HepG2 (cell line): ENCODE measurements around the gene AHSG. TPM values are rescaled to one million over a fixed set of nuclear protein-coding genes. Genes with fewer than 3 reads are reported as not detected.

Experiments
- AGO2 ChIP-seq: fragments of 200-400 bp; formaldehyde crosslinking; optimal IDR thresholded peaks from 2 replicates; pipeline ENCODE3; 2017; ENCODE audit warnings: mild to moderate bottlenecking, low read depth, low read length, moderate library complexity
- BHLHE40 ChIP-seq: IDR thresholded peaks from 2 replicates; pipeline ENCODE4 v1.6.1; 2011; ENCODE audit warnings: low read length, improper control_type of control experiment
- CENPT ChIP-seq: sonication (generic); formaldehyde crosslinking; IDR thresholded peaks from 2 replicates; pipeline ENCODE4 v1.8.0; 2022; ENCODE audit warnings: low read depth, mild to moderate bottlenecking, moderate library complexity, missing genetic modification reagents
- ETV6 ChIP-seq: sonication (generic); formaldehyde crosslinking; conservative IDR thresholded peaks from 2 replicates; pipeline ENCODE4 v1.4.0; 2020; ENCODE audit warnings: missing genetic modification reagents
- FOXM1 ChIP-seq: sonication (generic); formaldehyde crosslinking; IDR thresholded peaks from 2 replicates; pipeline ENCODE4 v1.5.0; 2020; ENCODE audit warnings: missing genetic modification reagents
- GLI4 ChIP-seq: sonication (generic); formaldehyde crosslinking; IDR thresholded peaks from 2 replicates; pipeline ENCODE4 v1.5.1; 2020; ENCODE audit warnings: missing genetic modification reagents, mild to moderate bottlenecking, moderate library complexity, borderline replicate concordance
- GPN1 ChIP-seq: sonication (generic); formaldehyde crosslinking; IDR thresholded peaks from 2 replicates; pipeline ENCODE4 v1.5.1; 2020; ENCODE audit warnings: missing genetic modification reagents, borderline replicate concordance
- HOXA7 ChIP-seq: sonication (generic); formaldehyde crosslinking; IDR thresholded peaks from 2 replicates; pipeline ENCODE4 v1.8.1; 2022; ENCODE audit warnings: mild to moderate bottlenecking, missing genetic modification reagents, moderate library complexity
- NR3C1 ChIP-seq: sonication (generic); formaldehyde crosslinking; IDR thresholded peaks from 2 replicates; pipeline ENCODE4 v1.4.0; 2020; ENCODE audit warnings: missing genetic modification reagents
- ONECUT2 ChIP-seq: sonication (generic); formaldehyde crosslinking; IDR thresholded peaks from 2 replicates; pipeline ENCODE4 v1.4.0; 2020; ENCODE audit warnings: missing genetic modification reagents
- PHF8 ChIP-seq: sonication (generic); formaldehyde crosslinking; IDR thresholded peaks from 2 replicates; pipeline ENCODE4 v1.5.0; 2020; ENCODE audit warnings: missing genetic modification reagents
- RBM22 ChIP-seq: fragments of 200-400 bp; formaldehyde crosslinking; optimal IDR thresholded peaks from 2 replicates; pipeline ENCODE3; 2017; ENCODE audit warnings: mild to moderate bottlenecking, low read length, moderate library complexity
- REL ChIP-seq: sonication (generic); formaldehyde crosslinking; conservative IDR thresholded peaks from 2 replicates; pipeline ENCODE4 v1.8.0; 2022; ENCODE audit warnings: mild to moderate bottlenecking, missing genetic modification reagents, moderate library complexity
- RFX3 ChIP-seq: IDR thresholded peaks from 2 replicates; pipeline ENCODE4 v1.6.1; 2016; ENCODE audit warnings: missing biosample characterization, missing genetic modification reagents
- RORA ChIP-seq: sonication (generic); formaldehyde crosslinking; IDR thresholded peaks from 2 replicates; pipeline ENCODE4 v1.5.0; 2020; ENCODE audit warnings: mild to moderate bottlenecking, missing genetic modification reagents, moderate library complexity
- RXRA ChIP-seq: sonication (generic); formaldehyde crosslinking; IDR thresholded peaks from 2 replicates; pipeline ENCODE4 v1.5.1; 2020; ENCODE audit warnings: missing genetic modification reagents
- SOX5 ChIP-seq: IDR thresholded peaks from 2 replicates; pipeline ENCODE4 v1.6.1; 2016; ENCODE audit warnings: borderline replicate concordance
- SP4 ChIP-seq: sonication (generic); formaldehyde crosslinking; IDR thresholded peaks from 2 replicates; pipeline ENCODE4 v1.8.1; 2023; ENCODE audit warnings: mild to moderate bottlenecking, missing genetic modification reagents
- TOE1 ChIP-seq: sonication (generic); formaldehyde crosslinking; IDR thresholded peaks from 2 replicates; pipeline ENCODE4 v1.4.0; 2020; ENCODE audit warnings: mild to moderate bottlenecking, missing genetic modification reagents
- U2AF2 ChIP-seq: fragments of 200-400 bp; formaldehyde crosslinking; IDR thresholded peaks from 2 replicates; pipeline ENCODE4 v1.6.1; 2017; ENCODE audit warnings: low read depth, mild to moderate bottlenecking, low read length
- ZNF101 ChIP-seq: sonication (generic); formaldehyde crosslinking; IDR thresholded peaks from 2 replicates; pipeline ENCODE4 v1.4.0; 2020; ENCODE audit warnings: mild to moderate bottlenecking, low read depth, missing genetic modification reagents, borderline replicate concordance
- ZNF225 ChIP-seq: sonication (generic); formaldehyde crosslinking; IDR thresholded peaks from 2 replicates; pipeline ENCODE4 v1.4.0; 2020; ENCODE audit warnings: mild to moderate bottlenecking, missing genetic modification reagents
- ZNF3 ChIP-seq: IDR thresholded peaks from 2 replicates; pipeline ENCODE4 v1.7.0; 2017; ENCODE audit warnings: inconsistent platforms
- ZNF562 ChIP-seq: sonication (generic); formaldehyde crosslinking; IDR thresholded peaks from 2 replicates; pipeline ENCODE4 v1.8.0; 2022; ENCODE audit warnings: missing genetic modification reagents, borderline replicate concordance
- ZNF563 ChIP-seq: sonication (generic); formaldehyde crosslinking; IDR thresholded peaks from 2 replicates; pipeline ENCODE4 v1.8.0; 2022; ENCODE audit warnings: mild to moderate bottlenecking, moderate library complexity, missing genetic modification reagents
- ZSCAN29 ChIP-seq: sonication (generic); formaldehyde crosslinking; conservative IDR thresholded peaks from 2 replicates; pipeline ENCODE4 v1.4.0; 2020; ENCODE audit warnings: mild to moderate bottlenecking, missing genetic modification reagents
- polyA plus RNA-seq, 8 experiments: library from polyadenylated mRNA; depleted of rRNA in 3 of 8; stranded (reverse) in 7 of 8; unstranded in 1 of 8; fragments of >200 nt; fragmentation: Illumina TruSeq in 4 of 8; extraction: Trizol in 4 of 8; gene quantifications; 2 replicates each; pipeline versions ENCODE4 v1.2.1 to v1.2.3, GENCODE V29; 2011 to 2016; ENCODE audit warnings: low read depth in 4 of 8, missing spikeins in 1 of 8, mixed read lengths in 1 of 8; ENCODE audit not compliant: insufficient read depth in 1 of 8
- total RNA-seq, 5 experiments: library from RNA; depleted of rRNA; stranded (reverse); fragments of >200 nt; fragmentation: Illumina TruSeq; extraction: Trizol; gene quantifications; 2 replicates each; pipeline ENCODE4 v1.2.3, GENCODE V29; 2016; ENCODE audit warnings: low read depth in 1 of 5
- TF ChIP-seq, protein P1 (sequence below): IDR thresholded peaks from 2 replicates; pipeline ENCODE4 v1.6.1; 2012; ENCODE audit warnings: inconsistent platforms
- TF ChIP-seq, protein P2 (sequence below): sonication (generic); formaldehyde crosslinking; IDR thresholded peaks from 2 replicates; pipeline ENCODE4 v1.4.0; 2020; ENCODE audit warnings: missing genetic modification reagents
- TF ChIP-seq, protein P3 (sequence below): sonication (generic); formaldehyde crosslinking; IDR thresholded peaks from 2 replicates; pipeline ENCODE4 v1.4.0; 2020; ENCODE audit warnings: mild to moderate bottlenecking, missing genetic modification reagents
- TF ChIP-seq, protein P4 (sequence below): sonication (generic); formaldehyde crosslinking; IDR thresholded peaks from 2 replicates; pipeline ENCODE4 v1.5.0; 2020; ENCODE audit warnings: missing genetic modification reagents

Gene AHSG
- total and polyA plus RNA-seq, 2 of the 13 experiments (the other 11 are each of a cell fraction or from before 2014, with no cell fraction given) = 2,043 to 19,152 TPM

DNA sequence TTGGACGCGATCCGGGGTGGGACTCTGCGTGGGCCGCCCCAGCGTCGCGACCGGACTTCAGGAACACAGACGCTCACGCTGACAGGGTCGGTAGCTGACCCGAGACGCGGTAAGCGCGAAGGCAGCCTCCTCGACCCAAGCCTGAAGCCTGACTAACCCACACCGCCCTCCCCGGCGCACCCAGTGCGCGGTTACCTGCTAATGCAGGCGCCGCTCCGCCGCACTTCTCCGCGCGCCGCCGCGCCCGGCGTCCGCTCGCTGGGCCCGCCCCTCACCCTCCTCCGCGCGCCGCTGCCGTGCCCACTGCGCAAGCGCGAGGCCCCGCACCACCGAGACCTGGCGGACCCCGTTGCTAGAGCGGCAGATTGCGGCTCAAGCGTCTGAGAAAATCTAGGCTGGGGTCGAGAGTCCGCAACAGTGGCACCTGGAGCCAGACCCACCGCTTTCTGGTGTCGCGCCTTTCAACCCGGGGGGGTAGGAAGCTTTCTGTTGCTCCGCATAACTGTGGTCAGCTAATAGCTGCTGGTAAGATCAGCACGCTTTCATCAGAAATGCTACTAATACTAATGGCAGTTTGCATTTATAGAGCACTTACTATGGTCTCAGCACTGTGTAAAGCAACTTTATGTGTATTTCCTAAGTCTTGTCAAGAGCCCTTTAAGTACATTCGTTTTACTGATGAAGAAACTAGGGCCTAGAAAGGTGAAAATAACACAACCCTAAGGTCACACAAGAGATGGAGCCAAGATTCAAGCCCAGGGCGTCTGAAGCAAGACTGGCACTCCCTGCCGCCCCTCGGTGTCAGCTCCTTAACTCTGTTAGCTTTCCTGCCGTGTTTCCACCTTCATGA lies 45.6 kb upstream of the AHSG start, which contains the start of gene TBCCD1 (continued):
- TF ChIP-seq FOXM1 (CRISPR knock-in tag) (no peak), SOX5 (CRISPR knock-in tag) (peak; percentile 48; the same call in 1 of the 2 replicates), ZNF562 (CRISPR knock-in tag) (no peak), PHF8 (CRISPR knock-in tag) (peak; percentile 86), GLI4 (CRISPR knock-in tag) (no peak), U2AF2 (no peak), GPN1 (no peak), REL (CRISPR knock-in tag) (no peak), ZNF101 (CRISPR knock-in tag) (peak; percentile 84; the same call in 1 of the 2 replicates), HOXA7 (CRISPR knock-in tag) (no peak), RFX3 (CRISPR knock-in tag) (0 out of 2 replicates have a peak, but pooled peaks have one; percentile 31), ONECUT2 (no peak), ZNF3 (CRISPR knock-in tag) (no peak), RORA (CRISPR knock-in tag) (no peak), ZNF225 (no peak; the same call in 1 of the 2 replicates), AGO2 (peak; percentile 85), NR3C1 (CRISPR knock-in tag) (no peak), RBM22 (no peak), TOE1 (CRISPR knock-in tag) (peak; percentile 91), ETV6 (CRISPR knock-in tag) (no peak), ZSCAN29 (CRISPR knock-in tag) (peak; percentile 82), SP4 (CRISPR knock-in tag) (0 out of 2 replicates have a peak, but pooled peaks have one; percentile 78), RXRA (CRISPR knock-in tag) (peak; percentile 44; the same call in 1 of the 2 replicates), BHLHE40 (no peak; the same call in 1 of the 2 replicates), CENPT (CRISPR knock-in tag) (peak; percentile 38; the same call in 1 of the 2 replicates), ZNF563 (CRISPR knock-in tag) (peak; percentile 86; the same call in 1 of the 2 replicates)
- TF ChIP-seq, protein P1, sequence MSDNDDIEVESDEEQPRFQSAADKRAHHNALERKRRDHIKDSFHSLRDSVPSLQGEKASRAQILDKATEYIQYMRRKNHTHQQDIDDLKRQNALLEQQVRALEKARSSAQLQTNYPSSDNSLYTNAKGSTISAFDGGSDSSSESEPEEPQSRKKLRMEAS = peak; percentile 75
- TF ChIP-seq, protein P2, sequence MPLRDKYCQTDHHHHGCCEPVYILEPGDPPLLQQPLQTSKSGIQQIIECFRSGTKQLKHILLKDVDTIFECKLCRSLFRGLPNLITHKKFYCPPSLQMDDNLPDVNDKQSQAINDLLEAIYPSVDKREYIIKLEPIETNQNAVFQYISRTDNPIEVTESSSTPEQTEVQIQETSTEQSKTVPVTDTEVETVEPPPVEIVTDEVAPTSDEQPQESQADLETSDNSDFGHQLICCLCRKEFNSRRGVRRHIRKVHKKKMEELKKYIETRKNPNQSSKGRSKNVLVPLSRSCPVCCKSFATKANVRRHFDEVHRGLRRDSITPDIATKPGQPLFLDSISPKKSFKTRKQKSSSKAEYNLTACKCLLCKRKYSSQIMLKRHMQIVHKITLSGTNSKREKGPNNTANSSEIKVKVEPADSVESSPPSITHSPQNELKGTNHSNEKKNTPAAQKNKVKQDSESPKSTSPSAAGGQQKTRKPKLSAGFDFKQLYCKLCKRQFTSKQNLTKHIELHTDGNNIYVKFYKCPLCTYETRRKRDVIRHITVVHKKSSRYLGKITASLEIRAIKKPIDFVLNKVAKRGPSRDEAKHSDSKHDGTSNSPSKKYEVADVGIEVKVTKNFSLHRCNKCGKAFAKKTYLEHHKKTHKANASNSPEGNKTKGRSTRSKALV (CRISPR knock-in tag) = no peak
- TF ChIP-seq, protein P3, sequence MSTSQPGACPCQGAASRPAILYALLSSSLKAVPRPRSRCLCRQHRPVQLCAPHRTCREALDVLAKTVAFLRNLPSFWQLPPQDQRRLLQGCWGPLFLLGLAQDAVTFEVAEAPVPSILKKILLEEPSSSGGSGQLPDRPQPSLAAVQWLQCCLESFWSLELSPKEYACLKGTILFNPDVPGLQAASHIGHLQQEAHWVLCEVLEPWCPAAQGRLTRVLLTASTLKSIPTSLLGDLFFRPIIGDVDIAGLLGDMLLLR (CRISPR knock-in tag) = no peak
- TF ChIP-seq, protein P4, sequence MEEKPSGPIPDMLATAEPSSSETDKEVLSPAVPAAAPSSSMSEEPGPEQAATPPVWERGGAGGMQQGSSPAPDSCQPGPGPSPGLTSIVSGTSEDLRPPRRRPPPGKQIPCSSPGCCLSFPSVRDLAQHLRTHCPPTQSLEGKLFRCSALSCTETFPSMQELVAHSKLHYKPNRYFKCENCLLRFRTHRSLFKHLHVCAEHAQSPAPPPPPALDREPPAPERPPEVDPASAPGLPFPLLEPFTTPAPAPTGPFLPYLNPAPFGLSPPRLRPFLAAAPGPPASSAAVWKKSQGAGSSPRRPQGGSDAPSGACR (CRISPR knock-in tag) = no peak
